Cardiac muscle cell (in vitro differentiated cells and primary cell): ENCODE measurements around the gene REEP5. TPM values are rescaled to one million over a fixed set of nuclear protein-coding genes. Genes with fewer than 3 reads are reported as not detected.

Source experiments
- DNase-seq, 2 donors: peaks; one replicate each; pipeline versions ENCODE4 v3.0.0 to v3.0.0-alpha.2; 2010 to 2017; ENCODE audit warnings: low read depth in 1 of 2, low spot score in 1 of 2
- H3K27ac ChIP-seq: fragments of 200-600 bp; sonication (generic); 2 replicates; pipeline ENCODE4 v1.5.1; 2016
- H3K27me3 ChIP-seq: fragments of 200-600 bp; sonication (generic); 2 replicates; pipeline ENCODE4 v1.6.0; 2016; ENCODE audit warnings: control low read depth
- H3K36me3 ChIP-seq: fragments of 200-600 bp; sonication (generic); 2 replicates; pipeline ENCODE4 v1.5.1; 2016; ENCODE audit warnings: control low read depth
- H3K4me1 ChIP-seq: fragments of 200-600 bp; sonication (generic); 2 replicates; pipeline ENCODE4 v1.8.1; 2017; ENCODE audit warnings: low read depth, mild to moderate bottlenecking, mixed run types
- H3K4me3 ChIP-seq: fragments of 200-600 bp; sonication (generic); 2 replicates; pipeline ENCODE4 v1.5.1; 2016; ENCODE audit warnings: mild to moderate bottlenecking
- H3K9me3 ChIP-seq: fragments of 200-600 bp; sonication (generic); 2 replicates; pipeline ENCODE4 v1.5.1; 2017; ENCODE audit warnings: low read depth, mild to moderate bottlenecking, control low read depth
- polyA plus RNA-seq: library from polyadenylated mRNA; unstranded; fragments of >200 nt; fragmentation: Nextera tagmentation; extraction: Ambion mirVana; gene quantifications from 2 replicates; pipeline ENCODE4 v1.2.1, GENCODE V29; 2016
- total RNA-seq: library from RNA; depleted of rRNA; stranded (reverse); fragments of >200 nt; gene quantifications from 2 replicates; pipeline ENCODE4 v1.2.3, GENCODE V29; 2016
- TF ChIP-seq, protein P1 (sequence below): IDR thresholded peaks from 2 replicates; pipeline ENCODE4 v1.5.1; 2012; ENCODE audit warnings: low read depth, mild to moderate bottlenecking, low read length

The REEP5 gene
- total and polyA plus RNA-seq, 2 experiments from 2014 or later, result 27.0 to 138 TPM

GRCh38 chr5:112878760-112879159 lies 43.3 kb downstream of the REEP5 start:
- DNase-seq, result peak in 1 of 2 donors; percentile 13
- Histone ChIP-seq H3K4me3 (no peak overlapping the region), H3K36me3 (peaks cover 7% of the 10 kb centered on the region), H3K27ac (peak overlapping the region; percentile 63), H3K27me3 (no peaks in the 10 kb centered on the region), H3K9me3 (no peaks in the 10 kb centered on the region), H3K4me1 (peaks cover 14% of the 10 kb centered on the region)
- TF ChIP-seq, protein P1, sequence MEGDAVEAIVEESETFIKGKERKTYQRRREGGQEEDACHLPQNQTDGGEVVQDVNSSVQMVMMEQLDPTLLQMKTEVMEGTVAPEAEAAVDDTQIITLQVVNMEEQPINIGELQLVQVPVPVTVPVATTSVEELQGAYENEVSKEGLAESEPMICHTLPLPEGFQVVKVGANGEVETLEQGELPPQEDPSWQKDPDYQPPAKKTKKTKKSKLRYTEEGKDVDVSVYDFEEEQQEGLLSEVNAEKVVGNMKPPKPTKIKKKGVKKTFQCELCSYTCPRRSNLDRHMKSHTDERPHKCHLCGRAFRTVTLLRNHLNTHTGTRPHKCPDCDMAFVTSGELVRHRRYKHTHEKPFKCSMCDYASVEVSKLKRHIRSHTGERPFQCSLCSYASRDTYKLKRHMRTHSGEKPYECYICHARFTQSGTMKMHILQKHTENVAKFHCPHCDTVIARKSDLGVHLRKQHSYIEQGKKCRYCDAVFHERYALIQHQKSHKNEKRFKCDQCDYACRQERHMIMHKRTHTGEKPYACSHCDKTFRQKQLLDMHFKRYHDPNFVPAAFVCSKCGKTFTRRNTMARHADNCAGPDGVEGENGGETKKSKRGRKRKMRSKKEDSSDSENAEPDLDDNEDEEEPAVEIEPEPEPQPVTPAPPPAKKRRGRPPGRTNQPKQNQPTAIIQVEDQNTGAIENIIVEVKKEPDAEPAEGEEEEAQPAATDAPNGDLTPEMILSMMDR, result no peak

GRCh38 chr5:112878101-112878500 lies 43.9 kb downstream of the REEP5 start:
- TF ChIP-seq, protein P1, result no peak
- Histone ChIP-seq H3K27me3 (no peaks in the 10 kb centered on the region), H3K9me3 (no peaks in the 10 kb centered on the region), H3K4me1 (peaks cover 7% of the 10 kb centered on the region), H3K4me3 (no peak overlapping the region), H3K27ac (no peak overlapping the region), H3K36me3 (peaks cover 5% of the 10 kb centered on the region)
- DNase-seq, result no peak

DNA sequence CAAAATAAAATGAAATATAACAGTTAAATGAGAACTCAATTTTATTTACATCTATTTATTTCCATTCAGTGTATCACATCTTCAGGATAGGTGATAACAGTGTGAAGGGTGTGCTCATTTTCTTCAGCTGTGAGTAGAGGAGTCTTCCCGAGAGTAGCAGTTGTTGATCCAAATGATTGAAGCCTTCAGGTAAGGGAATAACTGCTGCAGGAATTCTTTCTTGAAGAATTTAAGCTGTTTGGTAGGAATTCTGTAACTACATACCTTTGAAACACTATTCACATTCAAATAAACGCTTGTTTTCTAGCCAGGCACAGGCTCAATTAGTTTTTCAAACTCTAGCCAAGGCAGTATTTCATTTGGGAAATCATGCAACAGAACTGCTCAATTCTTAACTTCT lies 45.7 kb downstream of the REEP5 start:
- Histone ChIP-seq H3K4me3 (no peak overlapping the region), H3K27me3 (no peaks in the 10 kb centered on the region), H3K27ac (peak overlapping the region; percentile 26), H3K36me3 (peaks cover 5% of the 10 kb centered on the region), H3K4me1 (peaks cover 4% of the 10 kb centered on the region), H3K9me3 (no peaks in the 10 kb centered on the region)
- no peak for DNase-seq
- TF ChIP-seq, protein P1, result no peak

- Histone ChIP-seq H3K9me3 (no peaks in the 10 kb centered on the region), H3K27ac (no peak overlapping the region), H3K36me3 (peaks cover 30% of the 10 kb centered on the region), H3K27me3 (no peaks in the 10 kb centered on the region), H3K4me3 (no peak overlapping the region), H3K4me1 (no peaks in the 10 kb centered on the region)
- DNase-seq, result no peak
- TF ChIP-seq, protein P1, result no peak
These were observed 51.1 kb downstream of the REEP5 start for GRCh38 chr5:112870966-112871365.

DNA sequence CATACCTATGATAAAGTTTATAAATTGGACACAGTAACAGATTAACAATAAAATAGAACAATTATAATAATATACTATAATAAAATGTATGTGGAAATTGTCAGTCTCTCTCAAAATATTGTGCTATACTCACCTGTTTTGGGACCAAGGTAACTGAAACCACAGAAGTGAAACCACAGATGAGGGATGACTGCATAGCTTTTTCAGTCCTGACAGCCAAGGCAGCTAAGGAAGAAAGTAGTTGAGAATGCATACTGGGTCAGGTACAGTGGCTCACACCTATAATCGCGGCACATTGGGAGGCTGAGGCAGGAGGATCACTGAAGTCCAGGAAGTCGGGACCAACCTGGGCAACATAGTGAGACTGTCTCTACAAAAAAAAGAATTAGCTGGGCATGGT lies 52.1 kb downstream of the REEP5 start:
- no peak overlapping the region for H3K4me3 ChIP-seq
- H3K27ac ChIP-seq, result no peak overlapping the region
- TF ChIP-seq, protein P1, result no peak
- no peak for DNase-seq
- no peaks in the 10 kb centered on the region for H3K27me3 ChIP-seq
- H3K9me3 ChIP-seq, result no peaks in the 10 kb centered on the region
- no peaks in the 10 kb centered on the region for H3K4me1 ChIP-seq
- peaks cover 34% of the 10 kb centered on the region for H3K36me3 ChIP-seq

GRCh38 chr5:112867411-112867810 lies 54.6 kb downstream of the REEP5 start:
- no peak for DNase-seq
- Histone ChIP-seq H3K4me3 (no peak overlapping the region), H3K9me3 (no peaks in the 10 kb centered on the region), H3K27me3 (no peaks in the 10 kb centered on the region), H3K36me3 (peaks cover 44% of the 10 kb centered on the region), H3K27ac (no peak overlapping the region), H3K4me1 (no peaks in the 10 kb centered on the region)
- TF ChIP-seq, protein P1, result no peak
